ENCODE results near the gene PLCH1. TPM values are rescaled to one million over a fixed set of nuclear protein-coding genes. Genes with fewer than 3 reads are reported as not detected.

Gene PLCH1
- total RNA-seq, 1 experiment from 2014 or later = 0.78 TPM

GRCh38 chr3:155342344-155342743 is 402.5 kb downstream of the PLCH1 start:
- no peak for DNase-seq (ENCODE audit: low spot score)

GRCh38 chr3:155339052-155339451 is 405.8 kb downstream of the PLCH1 start:
- no peak for DNase-seq (ENCODE audit: low spot score)

- DNase-seq (ENCODE audit: low spot score) = no peak
Observed at GRCh38 chr3:155335724-155336354, 409.0 kb downstream of the PLCH1 start.

GRCh38 chr3:155334914-155335723 is 409.8 kb downstream of the PLCH1 start:
- DNase-seq (ENCODE audit: low spot score) = no peak

- DNase-seq (ENCODE audit: low spot score) = no peak
Observed at GRCh38 chr3:155334215-155334913, 410.5 kb downstream of the PLCH1 start.

GRCh38 chr3:155332716-155333115 is 412.2 kb downstream of the PLCH1 start:
- DNase-seq (ENCODE audit: low spot score) = no peak

GRCh38 chr3:155331078-155331477 is 413.8 kb downstream of the PLCH1 start:
- DNase-seq (ENCODE audit: low spot score) = no peak

- DNase-seq (ENCODE audit: low spot score) = no peak
Observed at GRCh38 chr3:155330370-155330769, 414.5 kb downstream of the PLCH1 start.

GRCh38 chr3:155329513-155330048 is 415.3 kb downstream of the PLCH1 start:
- DNase-seq (ENCODE audit: low spot score) = no peak

GRCh38 chr3:155327871-155328270 is 417.0 kb downstream of the PLCH1 start:
- DNase-seq (ENCODE audit: low spot score) = no peak

GRCh38 chr3:155327430-155327829 is 417.4 kb downstream of the PLCH1 start:
- no peak for DNase-seq (ENCODE audit: low spot score)

GRCh38 chr3:155326901-155327300 is 418.0 kb downstream of the PLCH1 start:
- DNase-seq (ENCODE audit: low spot score) = no peak

GRCh38 chr3:155326244-155326643 is 418.6 kb downstream of the PLCH1 start:
- no peak for DNase-seq (ENCODE audit: low spot score)

Other genes starting within 250 kb of the PLCH1 start
- 7.5 and 7.9 TPM in 2 replicates for gene C3orf33, start 61.2 kb upstream of the PLCH1 start, total RNA-seq (2014; rRNA removed; shearing (Covaris generic))
- gene SLC33A1, start 109.4 kb upstream of the PLCH1 start, total RNA-seq (2014; rRNA removed; shearing (Covaris generic)) = 22.9 and 28.0 TPM in 2 replicates
- 155 and 171 TPM in 2 replicates for gene GMPS, start 125.6 kb upstream of the PLCH1 start, total RNA-seq (2014; rRNA removed; shearing (Covaris generic))